Epithelial cell of proximal tubule (primary cell): ENCODE data around the gene NBEAL2. TPM values are rescaled to one million over a fixed set of nuclear protein-coding genes. Genes with fewer than 3 reads are reported as not detected.

Experiments used
- DNase-seq: peaks from one replicate; pipeline ENCODE4 v3.0.0-alpha.2; 2011; ENCODE audit warnings: low read depth
- H3K4me3 ChIP-seq: 2 replicates; pipeline ENCODE4 v1.5.1; 2011; ENCODE audit warnings: low read depth, mild to moderate bottlenecking, low read length
- CTCF ChIP-seq: conservative IDR thresholded peaks from 2 replicates; pipeline ENCODE4 v1.5.1; 2012; ENCODE audit warnings: low read depth, mild to moderate bottlenecking, low read length
- total RNA-seq: library from RNA; depleted of rRNA; stranded (reverse); fragments of >200 nt; gene quantifications from 2 replicates; pipeline ENCODE4 v1.2.3, GENCODE V29; 2015

NBEAL2 gene
- total RNA-seq, 1 donor from 2014 or later = 79.7 TPM

- TF ChIP-seq CTCF = no peak
- H3K4me3 ChIP-seq = no peak overlapping the region
- no peak for DNase-seq
Observed at GRCh38 chr3:47002171-47003055, 22.9 kb downstream of the NBEAL2 start.

GRCh38 chr3:47003056-47003410 lies 23.6 kb downstream of the NBEAL2 start:
- TF ChIP-seq CTCF = no peak
- H3K4me3 ChIP-seq = no peak overlapping the region
- no peak for DNase-seq

- TF ChIP-seq CTCF = no peak
- no peak overlapping the region for H3K4me3 ChIP-seq
- DNase-seq = no peak
Observed at GRCh38 chr3:47003461-47004368, 24.2 kb downstream of the NBEAL2 start.

- no peak for TF ChIP-seq CTCF
- DNase-seq = no peak
- no peak overlapping the region for H3K4me3 ChIP-seq
Observed at GRCh38 chr3:47004369-47005211, 25.1 kb downstream of the NBEAL2 start.

GRCh38 chr3:47005212-47006144 lies 26.0 kb downstream of the NBEAL2 start:
- no peak for DNase-seq
- TF ChIP-seq CTCF = no peak

GRCh38 chr3:47006145-47006651 lies 26.7 kb downstream of the NBEAL2 start:
- H3K4me3 ChIP-seq = no peak overlapping the region
- no peak for DNase-seq
- TF ChIP-seq CTCF = no peak

More at GRCh38 chr3:47005212-47006144, 26.0 kb downstream of the NBEAL2 start:
- H3K4me3 ChIP-seq = no peak overlapping the region
